ENCODE data around the gene MED13. TPM values are rescaled to one million over a fixed set of nuclear protein-coding genes. Genes with fewer than 3 reads are reported as not detected.

Gene MED13
- total RNA-seq, 1 experiment from 2014 or later: 60.7 TPM

DNA sequence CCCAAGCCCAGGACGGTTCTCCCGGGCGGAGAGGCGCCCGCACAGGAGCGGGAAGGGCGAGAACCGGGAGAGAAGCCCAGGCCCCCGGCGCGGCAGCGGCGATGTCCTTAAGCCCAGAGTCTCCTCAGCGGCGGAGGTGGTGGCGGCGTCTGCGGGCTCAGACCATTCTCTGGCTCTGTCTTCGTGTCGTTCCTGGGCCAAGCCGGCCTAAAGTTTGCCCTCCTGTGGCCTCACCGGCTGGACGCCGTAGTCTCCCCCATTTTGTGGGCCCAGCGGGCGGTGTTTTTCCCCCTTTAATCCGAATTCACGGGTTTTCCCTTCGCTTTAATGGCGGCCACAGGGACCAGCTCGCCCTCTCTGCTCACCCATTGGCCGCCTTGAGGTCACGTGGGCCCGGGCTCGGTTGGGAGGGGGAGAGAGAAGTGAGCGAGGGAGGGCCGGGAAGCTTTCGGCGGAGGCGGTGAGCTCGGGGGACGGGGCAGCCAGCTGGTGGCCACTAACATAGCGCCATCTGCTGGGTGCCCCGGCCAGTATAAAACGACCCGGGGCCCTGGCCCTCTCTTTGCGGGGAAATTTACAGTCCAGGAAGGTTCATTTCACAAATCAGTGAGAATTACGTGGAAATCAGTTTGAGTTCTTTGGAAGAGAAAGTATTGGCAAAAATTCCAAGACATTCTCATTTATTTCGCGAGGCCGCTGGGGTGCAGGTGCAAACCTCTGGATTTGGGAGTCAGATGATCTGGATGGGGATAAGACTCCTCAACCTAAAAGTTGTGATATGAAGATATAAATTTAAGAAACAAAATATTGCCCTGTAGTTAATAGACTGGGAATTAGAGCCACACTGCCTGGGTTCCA is 762 bp upstream of the MED13 start:
- Mint-ChIP-seq H3K9me3 (no peaks in the 10 kb centered on the region; a peak in 1 of 5 replicates), H3K27ac (peak overlapping the region; percentile 98 to 100 (median 99)), H3K4me1 (peaks cover 33 to 37% of the 10 kb centered on the region in 2 experiments), H3K27me3 (ENCODE audit: low read depth) (no peaks in the 10 kb centered on the region; the same call in 1 of the 2 replicates), H3K36me3 (ENCODE audit: insufficient read depth in 1 of 3, low read depth in 3 of 3) (peaks cover 10 to 21% (median 18%) of the 10 kb centered on the region in 3 experiments; a peak in 6 of 7 replicates), H3K4me3 (peak overlapping the region; percentile 95 to 96)
- H3K79me1 ChIP-seq (ENCODE audit: insufficient read depth, low read depth, low read length, poor library complexity, severe bottlenecking): no peaks in the 10 kb centered on the region
- no peak overlapping the region for H3T11ph ChIP-seq (ENCODE audit: low read length)
- no peaks in the 10 kb centered on the region for H4K20me1 ChIP-seq (ENCODE audit: control insufficient read depth, insufficient read depth, insufficient read length)
- peak overlapping the region; percentile 8 for H3K23ac ChIP-seq (ENCODE audit: insufficient read length, low read depth, low read length)
- no CpG with 5 or more reads among the region's 51 CpGs for WGBS (ENCODE audit: extremely low coverage, insufficient read length, low lambda C conversion rate)
- H3K4me2 ChIP-seq (ENCODE audit: insufficient read depth, insufficient read length, low read length): peak overlapping the region; percentile 36
- peak overlapping the region; percentile 97 for H3K18ac ChIP-seq (ENCODE audit: insufficient read length, low read depth, low read length)
- H3K23me2 ChIP-seq (ENCODE audit: insufficient read length, low read depth, low read length, poor library complexity, severe bottlenecking): peaks cover 9% of the 10 kb centered on the region
- H3K27ac ChIP-seq (ENCODE audit: insufficient read length, low read depth, low read length): peak overlapping the region; percentile 76
- no peak overlapping the region for H2BK12ac ChIP-seq (ENCODE audit: insufficient read length, low read depth, low read length)
- H4K5ac ChIP-seq (ENCODE audit: insufficient read length, low read depth, low read length): peak overlapping the region; percentile 76
- DNase-seq: peak; percentile 99
- H3K56ac ChIP-seq (ENCODE audit: insufficient read length, low read depth, low read length): peak overlapping the region; percentile 82
- peak overlapping the region; percentile 10; the same call in 1 of the 2 replicates for H3K4ac ChIP-seq (ENCODE audit: low read depth, low read length)
- TF ChIP-seq, protein P1, sequence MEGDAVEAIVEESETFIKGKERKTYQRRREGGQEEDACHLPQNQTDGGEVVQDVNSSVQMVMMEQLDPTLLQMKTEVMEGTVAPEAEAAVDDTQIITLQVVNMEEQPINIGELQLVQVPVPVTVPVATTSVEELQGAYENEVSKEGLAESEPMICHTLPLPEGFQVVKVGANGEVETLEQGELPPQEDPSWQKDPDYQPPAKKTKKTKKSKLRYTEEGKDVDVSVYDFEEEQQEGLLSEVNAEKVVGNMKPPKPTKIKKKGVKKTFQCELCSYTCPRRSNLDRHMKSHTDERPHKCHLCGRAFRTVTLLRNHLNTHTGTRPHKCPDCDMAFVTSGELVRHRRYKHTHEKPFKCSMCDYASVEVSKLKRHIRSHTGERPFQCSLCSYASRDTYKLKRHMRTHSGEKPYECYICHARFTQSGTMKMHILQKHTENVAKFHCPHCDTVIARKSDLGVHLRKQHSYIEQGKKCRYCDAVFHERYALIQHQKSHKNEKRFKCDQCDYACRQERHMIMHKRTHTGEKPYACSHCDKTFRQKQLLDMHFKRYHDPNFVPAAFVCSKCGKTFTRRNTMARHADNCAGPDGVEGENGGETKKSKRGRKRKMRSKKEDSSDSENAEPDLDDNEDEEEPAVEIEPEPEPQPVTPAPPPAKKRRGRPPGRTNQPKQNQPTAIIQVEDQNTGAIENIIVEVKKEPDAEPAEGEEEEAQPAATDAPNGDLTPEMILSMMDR (conservative IDR thresholded peaks at IDR 0.05): peak; percentile 95
- no peaks in the 10 kb centered on the region for H3K9me3 ChIP-seq (ENCODE audit: control insufficient read depth, low read depth, low read length)
- no peaks in the 10 kb centered on the region for H3K27me3 ChIP-seq (ENCODE audit: insufficient read depth, low read length)
- H3K14ac ChIP-seq (ENCODE audit: insufficient read depth, low read length): peak overlapping the region; percentile 99
- no peak overlapping the region; the same call in 1 of the 2 replicates for H2BK15ac ChIP-seq (ENCODE audit: low read depth, low read length)
- peak overlapping the region; percentile 77 for H4K8ac ChIP-seq (replicated peaks; ENCODE audit: insufficient read length, low read depth, low read length)
- H2BK5ac ChIP-seq (ENCODE audit: insufficient read length, low read length): peak overlapping the region; percentile 62
- H2AFZ ChIP-seq (ENCODE audit: low read length): peak overlapping the region; percentile 72
- H2BK120ac ChIP-seq (ENCODE audit: low read depth, low read length, poor library complexity, severe bottlenecking): no peak overlapping the region
- peak overlapping the region; percentile 98 for H3K9ac ChIP-seq (ENCODE audit: extremely low read depth, insufficient read length, low read length)
- H4K91ac ChIP-seq (ENCODE audit: insufficient read length, low read depth, low read length): no peak overlapping the region
- H3K4me1 ChIP-seq (ENCODE audit: insufficient read depth, low read length): no peaks in the 10 kb centered on the region
- H3K79me2 ChIP-seq (ENCODE audit: insufficient read depth, low read length): peaks cover 23% of the 10 kb centered on the region; the same call in 1 of the 2 replicates
- H2BK20ac ChIP-seq (ENCODE audit: low read depth, low read length, poor library complexity, severe bottlenecking): no peak overlapping the region
- H2AK5ac ChIP-seq (ENCODE audit: insufficient read length, low read length): no peak overlapping the region

Data from H9 (cell line).